A549 treated with DMSO at 1 μM for 4 hours (cell line): ENCODE results near the gene OR2K2. TPM values are rescaled to one million over a fixed set of nuclear protein-coding genes. Genes with fewer than 3 reads are reported as not detected.

ENCODE experiments used
- total RNA-seq: library from RNA; stranded (reverse); fragments of 200-300 nt; extraction: Qiagen RNA extraction; gene quantifications from 5 replicates; pipeline ENCODE4 v1.2.3, GENCODE V29; 2022; ENCODE audit warnings: low read depth

The OR2K2 gene
- total RNA-seq: not detected in 5 replicates

GRCh38 chr9:111330124-111330523 lies at the start of gene OR2K2:
OR2K2 (minus strand) TSS chr9:111330224; CDS start chr9:111328433, 1,791 bp downstream.

Other genes starting within 250 kb of the OR2K2 start
- 38.9 to 45.6 TPM (median 44.1 TPM) in 5 replicates for gene ECPAS, start 154.2 kb upstream of the OR2K2 start, total RNA-seq
- gene ZNF483, start 195.0 kb upstream of the OR2K2 start, total RNA-seq: 0.62 to 1.7 TPM (median 0.76 TPM) in 5 replicates